Naive thymus-derived CD8-positive, alpha-beta T cell (primary cell): Measurements from ENCODE around the gene TNRC6A. TPM values are rescaled to one million over a fixed set of nuclear protein-coding genes. Genes with fewer than 3 reads are reported as not detected.
A peak's percentile ranks its signal among the peaks of the same experiment; 100 is the strongest.
"Not testable (repeated sequence)": the region's sequence is repeated elsewhere in the genome, so short reads cannot be mapped to it uniquely, and the experiment has no call there.

Source experiments
- ATAC-seq, 2 donors: fragments of 150-1000 bp; cut with Tn5 transposase in 1 of 2; sonication (Bioruptor Pico), chemical (Tn5 transposase) in 1 of 2; 1 replicate in 1 of 2; 2 replicates in 1 of 2; pipeline ENCODE4 v1.10.0; 2021; ENCODE audit warnings: mild to moderate bottlenecking in 2 of 2, moderate library complexity in 2 of 2
- POLR2A ChIA-PET: fragments of 350-600 bp; sonication (Branson Sonifier 250); formaldehyde crosslinking; loops from one replicate; lab custom pipeline; 2021; ENCODE audit warnings: antibody characterized with exemption; lab: Charles Lee
- DNase-seq, 10 donors: peaks; one replicate each; pipeline versions ENCODE4 v3.0.0 to v3.0.0-alpha.2; 2020 to 2022
- H3K27ac Mint-ChIP-seq, 10 donors: one replicate each; pipeline ENCODE4 v1.8.0; 2020 to 2022; ENCODE audit warnings: mild to moderate bottlenecking in 10 of 10, mixed read lengths in 10 of 10, moderate library complexity in 4 of 10, inconsistent platforms in 1 of 10
- H3K27me3 Mint-ChIP-seq, 5 donors: one replicate each; pipeline ENCODE4 v1.8.0; 2021 to 2022; ENCODE audit warnings: mixed read lengths in 5 of 5
- H3K36me3 Mint-ChIP-seq, 3 donors: one replicate each; pipeline ENCODE4 v1.8.0; 2020 to 2022; ENCODE audit warnings: mixed read lengths in 3 of 3, mild to moderate bottlenecking in 2 of 3, inconsistent platforms in 1 of 3
- H3K4me1 Mint-ChIP-seq, 4 donors: one replicate each; pipeline ENCODE4 v1.8.0; 2021 to 2022; ENCODE audit warnings: mixed read lengths in 4 of 4
- H3K4me3 Mint-ChIP-seq, 10 donors: one replicate each; pipeline ENCODE4 v1.8.0; 2020 to 2022; ENCODE audit warnings: mild to moderate bottlenecking in 10 of 10, mixed read lengths in 10 of 10, moderate library complexity in 6 of 10, inconsistent platforms in 1 of 10
- H3K9me3 Mint-ChIP-seq, 9 donors: one replicate each; pipeline ENCODE4 v1.8.0; 2020 to 2022; ENCODE audit warnings: mixed read lengths in 9 of 9, mild to moderate bottlenecking in 3 of 9, inconsistent platforms in 1 of 9, moderate library complexity in 1 of 9
- polyA plus RNA-seq, 3 donors: library from polyadenylated mRNA; unstranded; fragments of 300-500 nt; fragmentation: Illumina TruSeq; gene quantifications; one replicate each; pipeline ENCODE4 v1.2.3, GENCODE V29; 2021
- total RNA-seq, 8 experiments: library from RNA in 2 of 8; stranded (reverse) in 2 of 8; gene quantifications; one replicate each; pipeline ENCODE4 v1.2.3 and lab custom pipeline; 2021 to 2026

Gene TNRC6A
- total and polyA plus RNA-seq, 5 experiments from 2014 or later = 9.4 to 85.2 (median 12.9) TPM

DNA sequence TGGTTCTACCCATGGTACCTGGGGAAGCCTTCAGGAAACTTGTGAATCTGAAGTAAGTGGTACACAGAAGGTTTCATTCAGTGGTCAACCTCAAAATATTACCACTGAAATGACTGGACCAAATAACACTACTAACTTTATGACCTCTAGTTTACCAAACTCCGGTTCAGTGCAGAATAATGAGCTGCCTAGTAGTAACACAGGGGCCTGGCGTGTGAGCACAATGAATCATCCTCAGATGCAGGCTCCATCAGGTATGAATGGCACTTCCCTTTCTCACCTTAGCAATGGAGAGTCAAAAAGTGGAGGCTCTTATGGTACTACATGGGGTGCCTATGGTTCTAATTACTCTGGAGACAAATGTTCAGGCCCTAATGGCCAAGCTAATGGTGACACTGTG lies 60.4 kb downstream of the TNRC6A start:
- H3K27me3 Mint-ChIP-seq = no peaks in the 10 kb centered on the region

DNA sequence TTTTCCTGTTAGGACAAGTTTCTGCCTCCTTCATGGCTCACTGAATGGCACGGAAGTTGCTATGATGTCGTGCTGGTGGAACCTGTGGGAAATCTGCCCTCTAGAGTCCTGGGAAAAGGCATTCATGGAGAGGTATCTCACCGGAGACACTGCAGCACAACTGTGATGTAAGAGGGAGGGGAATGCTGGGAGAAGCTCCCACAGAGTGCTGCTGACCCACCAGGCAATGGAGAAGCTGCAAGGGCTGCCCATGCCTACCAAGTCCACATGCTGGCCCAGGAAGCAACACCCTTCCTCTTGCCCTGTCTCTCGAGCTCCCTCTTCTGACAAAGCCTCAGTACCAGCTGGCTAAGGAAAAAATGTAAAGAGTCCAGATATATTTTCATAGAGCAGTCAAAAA lies 71.1 kb downstream of the TNRC6A start:
- Mint-ChIP-seq H3K9me3 (no peaks in the 10 kb centered on the region), H3K27ac (peak overlapping the region in 4 of 10 donors; percentile 9 to 42 (median 14)), H3K27me3 (no peaks in the 10 kb centered on the region), H3K4me1 (peaks cover 0 to 20% (median 0%) of the 10 kb centered on the region in 4 donors), H3K4me3 (no peak overlapping the region), H3K36me3 (peaks cover 15 to 98% (median 36%) of the 10 kb centered on the region in 3 donors)
- POLR2A ChIA-PET = no interaction called here
- ATAC-seq (no peak), DNase-seq (no peak)

More for the DNA sequence above, 60.4 kb downstream of the TNRC6A start:
- no peak for DNase-seq
- H3K4me1 Mint-ChIP-seq = peaks cover 0 to 14% (median 8%) of the 10 kb centered on the region in 4 donors
- H3K9me3 Mint-ChIP-seq = no peaks in the 10 kb centered on the region
- H3K4me3 Mint-ChIP-seq = no peak overlapping the region
- ATAC-seq = no peak
- H3K27ac Mint-ChIP-seq = peak overlapping the region in 1 of 10 donors; percentile 17
- POLR2A ChIA-PET = no interaction called here
- peaks cover 5 to 87% (median 10%) of the 10 kb centered on the region in 3 donors for H3K36me3 Mint-ChIP-seq

DNA sequence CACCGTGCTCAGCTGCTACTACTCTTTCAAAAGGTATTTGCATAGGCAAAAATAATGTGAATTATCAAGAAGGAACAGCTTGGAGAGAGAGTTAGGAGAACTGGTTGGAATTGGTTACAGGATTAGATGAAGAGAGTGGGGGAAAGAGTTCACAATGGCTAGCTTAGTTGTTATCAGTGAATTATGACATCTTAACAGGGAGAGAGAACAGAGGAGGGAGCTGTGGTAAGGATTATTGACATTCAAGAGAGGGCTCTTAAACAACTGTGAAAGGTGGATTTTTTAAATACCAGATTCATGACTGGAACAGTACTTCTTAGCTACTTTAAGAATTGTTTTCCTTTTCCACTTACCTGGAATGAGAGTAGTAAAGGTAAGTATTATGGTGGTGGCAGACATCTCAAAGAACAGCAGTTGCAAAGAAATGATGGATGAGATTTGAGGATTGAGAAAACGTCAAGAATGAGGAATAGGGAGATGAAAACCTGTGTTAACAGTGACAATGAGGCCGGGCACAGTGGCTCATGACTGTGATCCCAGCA lies 72.4 kb downstream of the TNRC6A start:
- peaks cover 0 to 20% (median 0%) of the 10 kb centered on the region in 4 donors for H3K4me1 Mint-ChIP-seq
- H3K9me3 Mint-ChIP-seq = no peaks in the 10 kb centered on the region
- no peaks in the 10 kb centered on the region for H3K27me3 Mint-ChIP-seq
- DNase-seq (no peak), ATAC-seq (no peak)
- peaks cover 17 to 98% (median 37%) of the 10 kb centered on the region in 3 donors for H3K36me3 Mint-ChIP-seq
- peak overlapping the region in 9 of 10 donors; percentile 6 to 91 (median 37) for H3K27ac Mint-ChIP-seq
- no peak overlapping the region for H3K4me3 Mint-ChIP-seq
- POLR2A ChIA-PET = interaction anchor here (0.6 to 1.1 kb wide), 2 partner anchors 10 to 94 kb away, joined by 3 to 5 read pairs; no protein-coding TSS in a partner anchor

DNA sequence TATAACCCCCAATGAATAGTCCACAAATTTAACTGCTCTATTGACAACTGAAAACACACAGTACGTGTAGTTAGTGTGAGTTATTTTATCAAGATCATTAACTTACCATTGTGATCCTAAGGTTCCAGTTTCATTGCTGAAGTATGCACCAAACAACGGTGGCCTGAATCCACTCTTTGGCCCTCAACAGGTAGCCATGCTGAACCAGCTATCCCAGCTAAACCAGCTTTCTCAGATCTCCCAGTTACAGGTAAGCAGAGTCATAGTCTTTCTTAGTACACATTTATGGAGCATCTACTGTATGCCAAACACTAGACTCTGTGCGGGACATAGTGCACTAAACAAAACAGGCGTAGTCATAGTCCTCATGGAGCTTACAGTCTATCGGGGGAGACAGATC lies 76.0 kb downstream of the TNRC6A start:
- H3K4me1 Mint-ChIP-seq = peaks cover 0 to 18% (median 0%) of the 10 kb centered on the region in 4 donors
- H3K9me3 Mint-ChIP-seq = no peaks in the 10 kb centered on the region
- no peak overlapping the region for H3K4me3 Mint-ChIP-seq
- ATAC-seq (no peak), DNase-seq (no peak)
- peak overlapping the region in 4 of 10 donors; percentile 23 to 78 (median 56) for H3K27ac Mint-ChIP-seq
- POLR2A ChIA-PET = no interaction called here
- H3K36me3 Mint-ChIP-seq = peaks cover 13 to 97% (median 24%) of the 10 kb centered on the region in 3 donors
- H3K27me3 Mint-ChIP-seq = no peaks in the 10 kb centered on the region

DNA sequence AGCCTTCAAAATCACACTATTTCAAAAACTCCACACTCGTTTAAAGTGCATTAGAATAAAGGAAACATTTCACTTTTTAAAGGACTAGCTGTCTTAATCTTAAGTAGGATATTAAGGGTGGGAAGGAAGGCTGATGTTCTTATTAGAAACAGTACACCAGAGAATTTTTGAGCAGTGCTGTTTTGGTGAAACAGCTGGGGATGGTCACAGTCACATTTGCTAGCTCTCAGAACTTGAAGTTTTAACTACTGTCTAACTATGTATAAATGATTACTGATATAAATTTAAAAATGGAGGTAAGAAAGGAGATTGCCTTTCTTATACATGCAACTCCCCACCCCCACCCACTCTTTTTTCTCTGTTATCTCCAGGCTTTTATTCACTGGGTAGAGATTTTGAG lies 77.8 kb downstream of the TNRC6A start:
- ATAC-seq = no peak
- Mint-ChIP-seq H3K9me3 (no peaks in the 10 kb centered on the region), H3K27ac (peak overlapping the region in 4 of 10 donors; percentile 11 to 88 (median 44)), H3K4me1 (peaks cover 0 to 11% (median 0%) of the 10 kb centered on the region in 4 donors), H3K27me3 (no peaks in the 10 kb centered on the region), H3K36me3 (peaks cover 13 to 97% (median 21%) of the 10 kb centered on the region in 3 donors), H3K4me3 (no peak overlapping the region)
- POLR2A ChIA-PET = no interaction called here
- no peak for DNase-seq

DNA sequence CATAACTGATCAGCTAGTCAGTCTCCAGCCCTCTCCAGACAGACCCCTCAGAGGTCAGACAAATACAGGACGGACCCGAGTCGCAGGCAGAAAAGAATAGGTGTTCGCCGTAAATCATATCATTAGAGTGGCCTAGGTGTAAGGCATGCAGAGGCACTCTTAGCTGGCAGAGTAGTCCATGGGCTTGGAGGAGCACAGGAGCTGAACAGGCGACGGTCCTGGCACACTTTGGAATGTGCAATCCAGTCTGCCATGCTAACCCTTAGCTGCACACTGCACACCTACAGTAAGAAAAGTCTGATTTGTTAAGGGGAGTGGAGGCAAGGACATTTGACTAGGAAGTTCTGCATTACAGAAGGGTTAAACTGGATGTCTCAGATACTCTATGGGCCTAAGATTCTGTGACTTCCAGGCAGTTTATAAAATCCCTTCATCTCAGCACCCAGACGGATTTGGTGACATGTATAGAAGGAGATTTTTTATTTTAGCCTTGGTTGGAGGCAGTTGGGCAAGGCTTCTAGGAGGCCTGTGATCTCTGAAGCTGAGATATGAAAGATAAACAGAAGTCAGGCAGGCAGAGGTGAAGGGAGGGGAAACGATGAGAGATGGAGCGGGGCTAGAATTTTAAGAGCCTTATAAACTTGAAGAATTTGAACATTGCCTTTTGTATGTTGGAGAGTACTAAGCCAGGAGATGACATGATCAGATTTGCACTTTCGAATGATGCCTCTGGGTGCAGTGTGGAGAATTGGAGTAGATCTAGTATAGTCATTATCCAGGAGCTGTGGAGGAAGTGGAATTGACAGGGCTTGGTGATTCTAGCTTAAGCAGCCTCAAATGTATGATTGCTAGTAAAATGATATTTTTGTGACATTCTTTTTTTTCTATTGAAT lies 81.7 kb downstream of the TNRC6A start:
- H3K27me3 Mint-ChIP-seq = no peaks in the 10 kb centered on the region
- POLR2A ChIA-PET = no interaction called here
- DNase-seq = no peak
- no peak for ATAC-seq
- peaks cover 0 to 10% (median 0%) of the 10 kb centered on the region in 4 donors for H3K4me1 Mint-ChIP-seq
- no peak overlapping the region for H3K4me3 Mint-ChIP-seq
- H3K9me3 Mint-ChIP-seq = no peaks in the 10 kb centered on the region
- H3K36me3 Mint-ChIP-seq = peaks cover 8 to 97% (median 25%) of the 10 kb centered on the region in 3 donors
- H3K27ac Mint-ChIP-seq = peak overlapping the region in 5 of 10 donors; percentile 0 to 65 (median 46)

DNA sequence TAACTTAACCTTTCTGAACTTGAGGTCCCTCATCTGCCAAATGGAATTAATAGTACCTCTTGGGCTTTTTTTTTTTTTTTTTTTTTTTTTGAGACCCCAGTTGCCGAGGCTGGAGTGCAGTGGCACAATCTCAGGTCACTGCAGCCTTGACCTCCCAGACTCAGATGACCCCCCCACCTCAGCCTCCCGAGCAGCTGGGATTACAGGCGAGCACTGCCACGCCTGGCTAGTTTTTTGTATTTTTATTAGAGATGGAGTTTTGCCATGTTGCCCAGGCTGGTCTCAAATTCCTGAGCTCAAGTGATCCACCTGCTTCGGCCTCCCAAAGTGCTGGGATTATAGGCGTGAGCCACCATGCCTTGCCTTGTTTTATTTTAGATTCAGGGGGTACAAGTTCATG lies 83.4 kb downstream of the TNRC6A start:
- H3K4me3 Mint-ChIP-seq, POLR2A ChIA-PET, ATAC-seq, H3K27me3 Mint-ChIP-seq, DNase-seq, H3K9me3 Mint-ChIP-seq, H3K4me1 Mint-ChIP-seq, H3K27ac Mint-ChIP-seq: not testable (repeated sequence)
- peaks cover 5 to 97% (median 23%) of the 10 kb centered on the region in 3 donors for H3K36me3 Mint-ChIP-seq

DNA sequence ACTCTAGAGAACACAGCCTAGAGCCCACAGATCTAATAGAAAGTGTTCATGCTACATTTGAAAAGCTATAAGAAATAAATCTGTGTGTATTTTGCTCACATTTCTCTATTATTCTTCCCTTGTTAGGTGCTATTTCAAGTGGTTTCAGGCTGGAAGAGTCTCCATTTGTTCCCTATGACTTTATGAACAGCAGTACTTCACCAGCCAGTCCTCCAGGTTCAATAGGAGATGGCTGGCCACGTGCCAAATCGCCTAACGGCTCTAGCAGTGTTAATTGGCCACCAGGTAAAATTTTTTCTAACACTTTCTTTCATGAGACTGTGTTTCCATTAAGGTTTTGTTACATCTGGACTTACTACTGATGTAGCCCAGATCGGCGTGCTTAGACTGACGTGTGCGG lies 85.6 kb downstream of the TNRC6A start:
- DNase-seq = no peak
- POLR2A ChIA-PET = no interaction called here
- Mint-ChIP-seq H3K4me1 (peaks cover 0 to 11% (median 0%) of the 10 kb centered on the region in 4 donors), H3K9me3 (no peaks in the 10 kb centered on the region), H3K4me3 (no peak overlapping the region), H3K36me3 (peaks cover 4 to 98% (median 17%) of the 10 kb centered on the region in 3 donors), H3K27me3 (no peaks in the 10 kb centered on the region), H3K27ac (peak overlapping the region in 3 of 10 donors; percentile 43 to 72 (median 46))
- no peak for ATAC-seq

DNA sequence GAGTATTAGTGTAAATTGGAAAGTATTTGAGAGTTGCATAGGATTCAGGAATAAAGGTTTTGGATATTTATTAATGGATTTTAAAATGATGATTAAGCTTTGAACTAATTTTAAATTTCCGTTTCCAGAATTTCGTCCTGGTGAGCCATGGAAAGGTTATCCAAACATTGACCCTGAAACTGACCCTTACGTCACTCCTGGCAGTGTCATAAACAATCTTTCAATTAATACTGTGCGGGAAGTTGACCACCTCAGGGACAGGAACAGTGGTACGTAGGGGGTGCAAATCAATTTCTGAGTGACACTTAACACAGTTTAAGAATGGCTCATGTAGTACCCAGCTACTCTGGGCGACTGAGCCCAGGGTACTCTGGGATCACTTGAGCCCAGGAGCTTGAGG lies 87.2 kb downstream of the TNRC6A start:
- POLR2A ChIA-PET = no interaction called here
- no peak overlapping the region for H3K4me3 Mint-ChIP-seq
- no peaks in the 10 kb centered on the region for H3K27me3 Mint-ChIP-seq
- H3K4me1 Mint-ChIP-seq = peaks cover 0 to 6% (median 2%) of the 10 kb centered on the region in 4 donors
- H3K27ac Mint-ChIP-seq = peak overlapping the region in 1 of 10 donors; percentile 25
- peaks cover 4 to 98% (median 17%) of the 10 kb centered on the region in 3 donors for H3K36me3 Mint-ChIP-seq
- no peak for DNase-seq
- no peaks in the 10 kb centered on the region for H3K9me3 Mint-ChIP-seq
- ATAC-seq = no peak

DNA sequence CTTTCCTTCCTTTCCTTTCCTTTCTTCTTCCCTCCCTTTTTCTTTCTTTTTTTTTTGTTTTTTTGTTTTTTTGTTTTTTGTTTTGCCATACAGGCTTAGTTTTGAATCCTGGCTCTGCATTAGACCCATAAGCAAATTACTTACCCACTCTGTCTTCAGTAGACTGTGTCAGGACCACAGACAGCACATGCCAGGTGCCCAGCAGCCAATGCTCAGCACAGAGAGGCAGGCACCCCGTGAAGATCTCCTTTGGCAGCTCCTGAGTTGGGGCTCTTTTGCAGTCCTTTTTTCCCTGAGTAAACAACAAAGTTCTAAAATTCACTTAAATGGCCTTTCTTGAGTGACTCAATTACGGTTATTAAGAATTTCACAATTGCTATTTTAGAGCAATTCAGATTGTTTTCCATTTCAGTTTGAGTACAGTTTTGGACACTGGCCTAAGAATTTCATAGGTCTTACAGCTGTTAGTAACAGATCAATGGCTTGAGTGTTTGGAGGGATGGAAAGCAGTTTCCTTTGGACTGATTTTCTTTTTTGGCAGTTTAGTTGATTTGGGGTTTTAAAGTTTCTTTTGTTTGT lies 90.1 kb downstream of the TNRC6A start:
- POLR2A ChIA-PET = no interaction called here
- H3K36me3 Mint-ChIP-seq = peaks cover 4 to 100% (median 20%) of the 10 kb centered on the region in 3 donors
- no peaks in the 10 kb centered on the region for H3K27me3 Mint-ChIP-seq

DNA sequence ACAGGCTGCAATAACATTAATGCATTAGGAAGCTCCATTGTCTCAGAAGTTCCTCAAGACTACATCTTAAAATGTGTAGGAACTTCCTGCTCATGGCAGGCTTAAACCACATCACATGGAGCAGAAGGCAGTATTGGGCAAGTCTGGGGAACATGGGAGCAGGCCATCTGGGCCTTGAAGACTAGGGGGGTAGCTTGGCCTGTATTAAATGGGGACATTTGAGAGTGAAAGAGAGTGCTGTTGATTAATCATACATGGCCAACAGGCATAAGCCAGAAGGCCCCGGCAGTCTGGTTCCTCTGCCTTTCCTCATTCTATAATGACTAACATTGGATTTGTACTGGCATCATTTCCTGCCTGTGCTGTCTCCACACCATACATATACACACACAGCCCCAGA lies 91.1 kb downstream of the TNRC6A start:
- Mint-ChIP-seq H3K4me1 (peaks cover 0 to 8% (median 2%) of the 10 kb centered on the region in 4 donors), H3K4me3 (no peak overlapping the region), H3K36me3 (peaks cover 4 to 100% (median 16%) of the 10 kb centered on the region in 3 donors), H3K9me3 (no peaks in the 10 kb centered on the region), H3K27me3 (no peaks in the 10 kb centered on the region), H3K27ac (peak overlapping the region in 6 of 10 donors; percentile 44 to 94 (median 57))
- ATAC-seq (no peak), DNase-seq (no peak)
- POLR2A ChIA-PET = no interaction called here

More for the DNA sequence above, 90.1 kb downstream of the TNRC6A start:
- Mint-ChIP-seq H3K4me1 (peaks cover 0 to 8% (median 3%) of the 10 kb centered on the region in 4 donors), H3K4me3 (no peak overlapping the region), H3K27ac (peak overlapping the region in 4 of 10 donors; percentile 4 to 94 (median 51)), H3K9me3 (no peaks in the 10 kb centered on the region)
- ATAC-seq = no peak
- DNase-seq = no peak

DNA sequence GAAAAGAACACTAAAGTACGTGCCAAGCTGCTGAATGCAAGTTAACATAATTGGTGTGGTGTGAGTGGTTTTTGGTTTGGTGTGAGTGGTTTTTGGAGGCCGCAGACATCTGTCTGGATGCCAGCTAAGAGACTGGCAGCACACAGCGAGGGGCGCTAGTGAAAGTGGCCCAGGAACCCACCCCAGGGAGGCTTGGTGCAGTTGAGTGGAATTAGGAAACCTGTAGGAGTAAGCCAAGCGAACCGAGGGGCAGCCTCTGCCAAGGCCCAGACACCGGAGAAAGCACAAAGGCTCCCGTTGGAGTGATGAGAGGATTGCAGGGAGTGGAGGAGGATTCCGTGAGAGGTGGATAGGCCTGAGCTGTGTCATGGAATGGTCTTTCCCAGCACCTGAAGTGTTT lies 91.7 kb downstream of the TNRC6A start:
- DNase-seq (no peak), ATAC-seq (no peak)
- Mint-ChIP-seq H3K27me3 (no peaks in the 10 kb centered on the region), H3K4me3 (no peak overlapping the region), H3K4me1 (peaks cover 0 to 8% (median 2%) of the 10 kb centered on the region in 4 donors), H3K9me3 (no peaks in the 10 kb centered on the region), H3K36me3 (peaks cover 10 to 100% (median 18%) of the 10 kb centered on the region in 3 donors), H3K27ac (peak overlapping the region in 2 of 10 donors; percentile 49 to 94)
- POLR2A ChIA-PET = interaction anchor here (0.5 kb wide), 1 partner anchor 228 kb away, joined by 3 read pairs; no protein-coding TSS in a partner anchor
